ENCODE data around the gene JAG1. TPM values are rescaled to one million over a fixed set of nuclear protein-coding genes. Genes with fewer than 3 reads are reported as not detected.
"Not testable (repeated sequence)": the region's sequence is repeated elsewhere in the genome, so short reads cannot be mapped to it uniquely, and the experiment has no call there.

Gene JAG1
- total and polyA plus RNA-seq, 5 experiments from 2014 or later, result 0.05 to 0.18 (median 0.06) TPM; not detected in 2

- peaks cover 0 to 1% (median 0%) of the 10 kb centered on the region in 9 donors for H3K9me3 Mint-ChIP-seq
- no peaks in the 10 kb centered on the region for H3K27me3 Mint-ChIP-seq
- DNase-seq, result no peak
- no peaks in the 10 kb centered on the region for H3K4me1 Mint-ChIP-seq
- POLR2A ChIA-PET, result no interaction called here
- no peak overlapping the region for H3K4me3 Mint-ChIP-seq
- no peak overlapping the region for H3K27ac Mint-ChIP-seq
- ATAC-seq, result no peak
- H3K36me3 Mint-ChIP-seq, result peaks cover 8 to 44% (median 28%) of the 10 kb centered on the region in 3 donors
Measured at GRCh38 chr20:10616212-10616611, 57.6 kb downstream of the JAG1 start.

GRCh38 chr20:10613911-10614310 is 59.9 kb downstream of the JAG1 start:
- Mint-ChIP-seq H3K9me3 (peaks cover 0 to 1% (median 0%) of the 10 kb centered on the region in 9 donors), H3K27me3 (no peaks in the 10 kb centered on the region), H3K4me3 (no peak overlapping the region), H3K4me1 (no peaks in the 10 kb centered on the region), H3K27ac (no peak overlapping the region), H3K36me3 (peaks cover 8 to 49% (median 28%) of the 10 kb centered on the region in 3 donors)
- DNase-seq, result no peak
- POLR2A ChIA-PET, result no interaction called here
- ATAC-seq, result no peak

GRCh38 chr20:10613426-10613825 is 60.4 kb downstream of the JAG1 start:
- H3K27me3 Mint-ChIP-seq, DNase-seq, H3K4me1 Mint-ChIP-seq, H3K9me3 Mint-ChIP-seq, POLR2A ChIA-PET, H3K4me3 Mint-ChIP-seq, H3K27ac Mint-ChIP-seq, ATAC-seq: not testable (repeated sequence)
- H3K36me3 Mint-ChIP-seq, result peaks cover 8 to 54% (median 30%) of the 10 kb centered on the region in 3 donors

GRCh38 chr20:10611357-10611756 is 62.4 kb downstream of the JAG1 start:
- peaks cover 0 to 1% (median 0%) of the 10 kb centered on the region in 9 donors for H3K9me3 Mint-ChIP-seq
- H3K27me3 Mint-ChIP-seq, result no peaks in the 10 kb centered on the region
- no peak overlapping the region for H3K27ac Mint-ChIP-seq
- ATAC-seq, result no peak
- no peak overlapping the region for H3K4me3 Mint-ChIP-seq
- POLR2A ChIA-PET, result no interaction called here
- no peaks in the 10 kb centered on the region for H3K4me1 Mint-ChIP-seq
- peaks cover 8 to 61% (median 36%) of the 10 kb centered on the region in 3 donors for H3K36me3 Mint-ChIP-seq
- no peak for DNase-seq

- H3K4me3 Mint-ChIP-seq, result no peak overlapping the region
- no peak overlapping the region for H3K27ac Mint-ChIP-seq
- POLR2A ChIA-PET, result no interaction called here
- no peaks in the 10 kb centered on the region for H3K27me3 Mint-ChIP-seq
- H3K4me1 Mint-ChIP-seq, result no peaks in the 10 kb centered on the region
- H3K9me3 Mint-ChIP-seq, result peaks cover 0 to 1% (median 0%) of the 10 kb centered on the region in 9 donors
- no peak for DNase-seq
- peaks cover 8 to 56% (median 37%) of the 10 kb centered on the region in 3 donors for H3K36me3 Mint-ChIP-seq
- ATAC-seq, result no peak
Measured at GRCh38 chr20:10610251-10610650, 63.5 kb downstream of the JAG1 start.

GRCh38 chr20:10609770-10610169 is 64.0 kb downstream of the JAG1 start:
- H3K4me3 Mint-ChIP-seq, result no peak overlapping the region
- no peak for DNase-seq
- H3K4me1 Mint-ChIP-seq, result no peaks in the 10 kb centered on the region
- H3K27ac Mint-ChIP-seq, result peak overlapping the region in 1 of 10 donors; percentile 51
- H3K27me3 Mint-ChIP-seq, result no peaks in the 10 kb centered on the region
- no peak for ATAC-seq
- peaks cover 8 to 56% (median 36%) of the 10 kb centered on the region in 3 donors for H3K36me3 Mint-ChIP-seq
- peaks cover 0 to 1% (median 0%) of the 10 kb centered on the region in 9 donors for H3K9me3 Mint-ChIP-seq
- POLR2A ChIA-PET, result no interaction called here

- no peak for DNase-seq
- no peak for ATAC-seq
- H3K4me1 Mint-ChIP-seq, result no peaks in the 10 kb centered on the region
- H3K27me3 Mint-ChIP-seq, result no peaks in the 10 kb centered on the region
- H3K4me3 Mint-ChIP-seq, result no peak overlapping the region
- peaks cover 0 to 1% (median 0%) of the 10 kb centered on the region in 9 donors for H3K9me3 Mint-ChIP-seq
- POLR2A ChIA-PET, result no interaction called here
- peaks cover 8 to 58% (median 39%) of the 10 kb centered on the region in 3 donors for H3K36me3 Mint-ChIP-seq
- H3K27ac Mint-ChIP-seq, result peak overlapping the region in 1 of 10 donors; percentile 51
Measured at GRCh38 chr20:10609276-10609675, 64.5 kb downstream of the JAG1 start.

GRCh38 chr20:10605547-10606195 is 68.1 kb downstream of the JAG1 start:
- H3K27me3 Mint-ChIP-seq, result no peaks in the 10 kb centered on the region
- peaks cover 0 to 3% (median 0%) of the 10 kb centered on the region in 4 donors for H3K4me1 Mint-ChIP-seq
- H3K36me3 Mint-ChIP-seq, result peaks cover 12 to 66% (median 39%) of the 10 kb centered on the region in 3 donors
- no peak overlapping the region for H3K27ac Mint-ChIP-seq
- no peak overlapping the region for H3K4me3 Mint-ChIP-seq
- ATAC-seq (no peak), DNase-seq (no peak)
- no peaks in the 10 kb centered on the region for H3K9me3 Mint-ChIP-seq
- POLR2A ChIA-PET, result no interaction called here

- no peak for ATAC-seq
- Mint-ChIP-seq H3K4me1 (peaks cover 0 to 3% (median 0%) of the 10 kb centered on the region in 4 donors), H3K4me3 (no peak overlapping the region), H3K27ac (no peak overlapping the region), H3K36me3 (peaks cover 12 to 71% (median 45%) of the 10 kb centered on the region in 3 donors), H3K9me3 (no peaks in the 10 kb centered on the region), H3K27me3 (no peaks in the 10 kb centered on the region)
- DNase-seq, result no peak
- POLR2A ChIA-PET, result no interaction called here
Measured at GRCh38 chr20:10604865-10605440, 68.8 kb downstream of the JAG1 start.

GRCh38 chr20:10603971-10604864 is 69.6 kb downstream of the JAG1 start:
- Mint-ChIP-seq H3K9me3 (no peaks in the 10 kb centered on the region), H3K4me3 (no peak overlapping the region), H3K27me3 (no peaks in the 10 kb centered on the region), H3K27ac (peak overlapping the region in 1 of 10 donors; percentile 36), H3K4me1 (peaks cover 0 to 3% (median 0%) of the 10 kb centered on the region in 4 donors), H3K36me3 (peaks cover 12 to 68% (median 45%) of the 10 kb centered on the region in 3 donors)
- no peak for DNase-seq
- POLR2A ChIA-PET, result no interaction called here
- no peak for ATAC-seq

- Mint-ChIP-seq H3K27ac (peak overlapping the region in 1 of 10 donors; percentile 36), H3K27me3 (no peaks in the 10 kb centered on the region), H3K9me3 (no peaks in the 10 kb centered on the region), H3K4me1 (peaks cover 0 to 3% (median 0%) of the 10 kb centered on the region in 4 donors), H3K4me3 (no peak overlapping the region), H3K36me3 (peaks cover 12 to 69% (median 48%) of the 10 kb centered on the region in 3 donors)
- no peak for DNase-seq
- no peak for ATAC-seq
- POLR2A ChIA-PET, result no interaction called here
Measured at GRCh38 chr20:10603378-10603777, 70.4 kb downstream of the JAG1 start.

- peaks cover 0 to 3% (median 0%) of the 10 kb centered on the region in 4 donors for H3K4me1 Mint-ChIP-seq
- H3K27ac Mint-ChIP-seq, result peak overlapping the region in 1 of 10 donors; percentile 45
- no peaks in the 10 kb centered on the region for H3K9me3 Mint-ChIP-seq
- ATAC-seq (no peak), DNase-seq (no peak)
- H3K4me3 Mint-ChIP-seq, result no peak overlapping the region
- no peaks in the 10 kb centered on the region for H3K27me3 Mint-ChIP-seq
- POLR2A ChIA-PET, result no interaction called here
- H3K36me3 Mint-ChIP-seq, result peaks cover 12 to 64% (median 50%) of the 10 kb centered on the region in 3 donors
Measured at GRCh38 chr20:10602221-10602871, 71.5 kb downstream of the JAG1 start.
